Smooth muscle cell (in vitro differentiated cells): ENCODE results near the gene COX6A1. TPM values are rescaled to one million over a fixed set of nuclear protein-coding genes. Genes with fewer than 3 reads are reported as not detected.

Source experiments
- DNase-seq: peaks from one replicate; lab custom pipeline; 2025; ENCODE audit not compliant: unreplicated experiment; lab: John Stamatoyannopoulos, UW
- H2AFZ ChIP-seq: fragments of 200-600 bp; sonication (generic); 2 replicates; pipeline ENCODE4 v1.6.0; 2016; ENCODE audit warnings: antibody characterized with exemption, low read depth, mild to moderate bottlenecking
- H3F3A ChIP-seq: fragments of 200-600 bp; sonication (generic); 2 replicates; pipeline ENCODE4 v1.6.0; 2017; ENCODE audit warnings: antibody characterized with exemption, low read depth
- H3K27ac ChIP-seq: fragments of 200-600 bp; sonication (generic); 2 replicates; pipeline ENCODE4 v1.5.1; 2016; ENCODE audit warnings: low read depth, mild to moderate bottlenecking
- H3K27me3 ChIP-seq: fragments of 200-600 bp; sonication (generic); 2 replicates; pipeline ENCODE4 v1.6.1; 2016; ENCODE audit warnings: low read depth, mild to moderate bottlenecking
- H3K36me3 ChIP-seq: fragments of 200-600 bp; sonication (generic); 2 replicates; pipeline ENCODE4 v1.5.1; 2016; ENCODE audit warnings: low read depth
- H3K4me1 ChIP-seq: fragments of 200-600 bp; sonication (generic); 2 replicates; pipeline ENCODE4 v1.5.1; 2016; ENCODE audit warnings: low read depth
- H3K4me2 ChIP-seq: fragments of 200-600 bp; sonication (generic); 2 replicates; pipeline ENCODE4 v1.6.0; 2016; ENCODE audit warnings: mild to moderate bottlenecking
- H3K4me3 ChIP-seq: fragments of 200-600 bp; sonication (generic); 2 replicates; pipeline ENCODE4 v1.5.1; 2016; ENCODE audit warnings: mild to moderate bottlenecking
- H3K79me2 ChIP-seq: fragments of 200-600 bp; sonication (generic); 2 replicates; pipeline ENCODE4 v1.6.0; 2016; ENCODE audit warnings: low read depth, mild to moderate bottlenecking
- H3K9ac ChIP-seq: fragments of 200-600 bp; sonication (generic); 2 replicates; pipeline ENCODE4 v1.6.0; 2016; ENCODE audit warnings: low read depth
- H3K9me3 ChIP-seq: fragments of 200-600 bp; sonication (generic); replicated peaks from 2 replicates; pipeline ENCODE4 v1.5.1; 2016; ENCODE audit warnings: low read depth
- H4K20me1 ChIP-seq: fragments of 200-600 bp; sonication (generic); 2 replicates; pipeline ENCODE4 v1.6.0; 2016; ENCODE audit warnings: low read depth
- CTCF ChIP-seq: fragments of 200-600 bp; sonication (generic); IDR thresholded peaks from 2 replicates; pipeline ENCODE4 v1.5.1; 2017; ENCODE audit warnings: borderline replicate concordance, mild to moderate bottlenecking, antibody characterized with exemption; ENCODE audit not compliant: insufficient read depth, poor library complexity, severe bottlenecking
- WGBS: methylation state at CpG from one replicate; pipeline ENCODE4 v1.1.7; 2016; ENCODE audit warnings: low lambda C conversion rate; 5-methylcytosine and 5-hydroxymethylcytosine counted together
- polyA plus RNA-seq: library from polyadenylated mRNA; unstranded; fragments of >200 nt; fragmentation: Nextera tagmentation; extraction: Ambion mirVana; gene quantifications from 2 replicates; pipeline ENCODE4 v1.2.1, GENCODE V29; 2016
- total RNA-seq: library from RNA; depleted of rRNA; stranded (reverse); fragments of >200 nt; gene quantifications from 2 replicates; pipeline ENCODE4 v1.2.3, GENCODE V29; 2014

Gene COX6A1
- total and polyA plus RNA-seq, 2 experiments from 2014 or later = 788 to 949 TPM

DNA sequence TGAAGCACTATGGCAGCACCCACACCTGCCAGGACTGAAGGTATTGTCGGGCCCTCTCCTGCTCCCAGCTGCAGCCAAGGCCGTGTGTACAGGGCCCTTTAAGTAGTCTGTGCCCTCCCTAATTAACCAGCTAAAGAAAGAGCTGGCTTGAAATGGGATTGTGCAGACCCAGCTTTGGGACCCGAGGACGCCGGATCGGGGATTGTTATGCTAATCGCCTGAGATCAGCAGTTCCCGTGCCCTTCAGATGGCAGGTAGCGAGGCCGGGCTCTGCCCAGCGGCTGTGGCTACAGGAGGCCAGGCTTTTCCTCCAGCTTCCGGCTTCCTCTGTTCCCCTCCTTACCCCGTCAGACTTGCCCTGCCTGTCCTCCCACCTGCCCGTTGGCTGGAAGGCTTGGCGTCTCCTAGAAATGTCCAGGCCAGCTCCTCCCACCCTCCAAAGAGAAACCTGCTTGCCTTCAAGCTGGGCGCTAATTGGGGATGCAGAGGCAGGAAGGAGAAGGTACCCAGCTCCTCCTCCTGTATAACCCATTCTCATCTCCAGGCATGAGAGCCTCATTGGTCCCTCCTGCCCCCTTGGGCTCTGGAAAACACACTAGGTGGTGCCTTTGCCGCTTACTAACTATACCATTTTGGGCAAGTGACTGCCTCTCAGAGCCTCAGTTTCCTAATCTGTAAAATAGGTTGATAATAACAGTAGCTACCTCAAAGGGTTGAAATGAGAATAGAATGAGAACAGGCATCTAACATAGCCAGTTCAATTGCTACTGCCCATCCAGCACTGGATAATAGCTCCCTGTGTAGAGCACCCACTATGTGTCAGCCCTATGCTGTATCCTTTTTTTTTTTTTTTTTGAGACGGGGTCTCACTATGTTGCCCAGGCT is 43.2 kb upstream of the COX6A1 start:
- Histone ChIP-seq H3K36me3 (no peaks in the 10 kb centered on the region), H3K4me2 (no peak overlapping the region), H3K9ac (no peak overlapping the region), H3K4me1 (peaks cover 27% of the 10 kb centered on the region), H3K27ac (no peak overlapping the region), H3K79me2 (no peaks in the 10 kb centered on the region), H2AFZ (peak overlapping the region; percentile 69), H3K27me3 (peaks cover 4% of the 10 kb centered on the region), H3F3A (no peaks in the 10 kb centered on the region), H3K4me3 (no peak overlapping the region), H3K9me3 (no peaks in the 10 kb centered on the region), H4K20me1 (no peaks in the 10 kb centered on the region)
- no peak for TF ChIP-seq CTCF
- no peak for DNase-seq
- 23% methylated on average over 18 of the region's 18 CpGs for whole genome bisulfite sequencing

- no peaks in the 10 kb centered on the region for H4K20me1 ChIP-seq
- H3K9ac ChIP-seq = no peak overlapping the region
These were observed 39.9 kb upstream of the COX6A1 start for GRCh38 chr12:120397824-120398540.

DNA sequence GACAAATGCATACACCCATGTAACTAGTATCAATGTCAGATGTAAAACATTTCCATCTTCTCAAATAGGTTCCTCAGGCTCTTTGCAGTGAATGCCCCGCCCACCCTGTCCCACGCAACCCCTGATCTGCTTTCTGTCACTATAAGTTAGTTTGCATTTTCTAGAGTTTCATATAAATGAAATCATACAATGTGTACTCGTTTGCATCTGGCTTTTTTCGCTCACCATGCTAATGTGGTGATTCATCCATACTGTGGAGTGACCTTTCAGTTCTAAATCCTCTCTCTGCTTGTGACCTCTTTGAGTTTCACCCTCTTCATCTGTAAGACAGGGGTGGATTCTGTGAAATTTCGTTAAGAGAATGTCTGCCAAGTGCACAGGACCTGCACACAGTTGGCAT is 38.4 kb upstream of the COX6A1 start:
- Histone ChIP-seq H3K27ac (no peak overlapping the region), H3K79me2 (no peaks in the 10 kb centered on the region), H3F3A (no peaks in the 10 kb centered on the region), H3K27me3 (no peaks in the 10 kb centered on the region), H3K4me3 (no peak overlapping the region), H3K4me2 (no peak overlapping the region), H4K20me1 (no peaks in the 10 kb centered on the region), H2AFZ (no peak overlapping the region), H3K4me1 (peaks cover 22% of the 10 kb centered on the region), H3K9me3 (no peaks in the 10 kb centered on the region), H3K9ac (no peak overlapping the region), H3K36me3 (no peaks in the 10 kb centered on the region)
- 43% methylated on average over 5 of the region's 5 CpGs for WGBS
- no peak for TF ChIP-seq CTCF
- DNase-seq = no peak

More at GRCh38 chr12:120397824-120398540, 39.9 kb upstream of the COX6A1 start:
- Histone ChIP-seq H2AFZ (no peak overlapping the region), H3K4me3 (no peak overlapping the region), H3K4me1 (peaks cover 35% of the 10 kb centered on the region), H3K27me3 (peaks cover 4% of the 10 kb centered on the region), H3F3A (no peaks in the 10 kb centered on the region), H3K36me3 (no peaks in the 10 kb centered on the region), H3K9me3 (no peaks in the 10 kb centered on the region), H3K4me2 (no peak overlapping the region), H3K27ac (no peak overlapping the region), H3K79me2 (no peaks in the 10 kb centered on the region)
- WGBS = 94% methylated on average over 25 of the region's 33 CpGs
- no peak for TF ChIP-seq CTCF
- DNase-seq = no peak
